Hindlimb muscle (tissue), 1 donor: ENCODE results near the gene OR51B5. TPM values are rescaled to one million over a fixed set of nuclear protein-coding genes. Genes with fewer than 3 reads are reported as not detected.
"Not testable (repeated sequence)": the region's sequence is repeated elsewhere in the genome, so short reads cannot be mapped to it uniquely, and the experiment has no call there.

ENCODE experiments used
- DNase-seq: peaks from one replicate; pipeline ENCODE4 v3.0.0-alpha.2; 2013
- polyA plus RNA-seq: library from polyadenylated mRNA; unstranded; fragments of 120-200 nt; gene quantifications from one replicate; pipeline ENCODE4 v1.2.1, GENCODE V29; 2013; ENCODE audit not compliant: insufficient read length

OR51B5 gene
- polyA plus RNA-seq: not detected

GRCh38 chr11:5343474-5344335 lies at the start of gene OR51B5:
Gene OR51B5 (minus strand): TSS chr11:5343524. CDS start chr11:5343524, 0 bp downstream.
- DNase-seq: no peak

- no peak for DNase-seq
Observed at GRCh38 chr11:5390210-5390609, 46.9 kb upstream of the OR51B5 start.

- DNase-seq: no peak
Observed at GRCh38 chr11:5384335-5384734, 41.0 kb upstream of the OR51B5 start.

DNA sequence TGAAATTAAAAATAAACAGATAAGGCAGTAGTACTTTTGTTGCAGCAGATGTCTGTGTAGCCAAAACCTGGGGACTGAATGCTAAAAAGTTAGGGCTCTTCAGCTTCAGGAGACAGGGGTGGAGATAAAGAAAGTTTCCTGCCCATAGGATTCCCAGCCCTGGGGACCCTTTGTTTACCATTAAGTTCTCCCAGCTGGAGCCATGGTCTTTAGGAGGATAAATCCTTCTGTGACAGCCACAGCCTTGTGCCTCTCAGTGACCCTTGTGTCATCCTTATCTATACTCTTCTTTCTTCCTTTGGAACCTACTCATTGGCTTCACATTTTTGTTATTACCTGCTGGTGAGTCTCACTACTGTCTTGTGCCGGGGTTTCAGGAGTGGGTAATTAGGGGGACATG lies 40.3 kb upstream of the OR51B5 start, which contains the start of gene OR51M1:
TSS of gene OR51M1 (plus strand) at position 237 of the 400 bp plus-strand sequence. CDS start 5,587 bp downstream, outside the sequence.
- DNase-seq: no peak

GRCh38 chr11:5380740-5381342 lies 37.5 kb upstream of the OR51B5 start:
- DNase-seq: no peak

DNA sequence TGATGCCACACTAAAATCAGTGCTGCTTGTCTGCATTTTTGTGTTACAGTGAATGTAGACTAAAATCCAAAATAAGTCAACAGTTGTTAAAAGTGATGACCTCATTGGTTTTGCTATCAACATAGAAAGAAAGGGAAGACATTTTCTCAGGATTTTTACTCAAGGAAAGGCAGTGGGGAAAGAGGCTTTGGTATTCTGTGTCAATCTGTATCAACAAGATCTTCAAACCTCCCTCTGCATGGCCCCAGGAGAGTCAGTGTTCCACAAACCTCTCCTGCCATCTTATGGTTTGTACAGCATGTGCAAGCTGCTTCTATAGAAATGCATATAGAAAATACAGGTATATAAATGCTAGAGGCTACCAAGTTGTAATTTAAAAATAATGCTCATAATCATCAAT lies 26.5 kb upstream of the OR51B5 start:
- no peak for DNase-seq

- no peak for DNase-seq
Observed at GRCh38 chr11:5368502-5369043, 25.2 kb upstream of the OR51B5 start.

GRCh38 chr11:5367448-5368074 lies 24.2 kb upstream of the OR51B5 start:
- no peak for DNase-seq

GRCh38 chr11:5366856-5367255 lies 23.5 kb upstream of the OR51B5 start:
- DNase-seq: no peak

DNA sequence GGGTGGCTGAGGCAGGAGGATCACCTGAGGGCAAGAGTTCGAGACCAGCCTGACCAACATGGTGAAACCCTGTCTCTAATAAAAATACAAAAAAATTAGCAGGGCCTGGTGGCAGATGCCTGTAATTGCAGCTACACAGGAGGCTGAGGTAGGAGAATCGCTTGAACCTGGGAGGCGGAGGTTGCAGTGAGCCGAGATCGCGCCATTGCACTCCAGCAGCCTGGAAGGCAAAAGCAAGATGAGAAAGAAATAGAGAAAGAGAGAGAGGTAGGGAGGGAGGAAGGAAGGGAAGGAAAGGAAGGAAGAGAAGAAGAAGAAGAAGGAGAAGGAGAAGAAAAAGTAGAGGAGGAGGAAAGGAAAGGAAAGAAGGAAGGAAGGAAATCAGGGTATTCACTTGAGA lies 23.0 kb upstream of the OR51B5 start:
- DNase-seq: not testable (repeated sequence)

- no peak for DNase-seq
Observed at GRCh38 chr11:5364214-5364613, 20.9 kb upstream of the OR51B5 start.

DNA sequence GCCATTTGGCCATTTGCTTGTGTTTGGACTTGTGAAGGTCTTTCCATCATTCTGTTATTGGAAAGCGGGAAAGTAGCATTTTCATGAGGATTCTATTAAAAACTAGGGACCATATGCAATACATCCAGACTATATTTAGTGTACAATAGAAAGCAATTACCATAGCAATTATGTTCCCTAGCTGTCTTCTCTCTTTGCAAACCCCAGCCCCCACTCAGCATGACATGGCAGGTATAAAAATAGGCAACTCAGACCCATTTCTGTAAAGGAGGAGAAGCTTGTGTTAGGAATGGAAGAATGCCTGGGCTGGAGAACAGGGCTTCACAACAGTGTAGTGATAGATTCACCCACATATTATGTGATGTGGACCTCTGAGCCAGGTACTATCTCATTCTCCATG lies 20.4 kb upstream of the OR51B5 start:
- DNase-seq: no peak

- DNase-seq: no peak
Observed at GRCh38 chr11:5362017-5362625, 18.8 kb upstream of the OR51B5 start.

DNA sequence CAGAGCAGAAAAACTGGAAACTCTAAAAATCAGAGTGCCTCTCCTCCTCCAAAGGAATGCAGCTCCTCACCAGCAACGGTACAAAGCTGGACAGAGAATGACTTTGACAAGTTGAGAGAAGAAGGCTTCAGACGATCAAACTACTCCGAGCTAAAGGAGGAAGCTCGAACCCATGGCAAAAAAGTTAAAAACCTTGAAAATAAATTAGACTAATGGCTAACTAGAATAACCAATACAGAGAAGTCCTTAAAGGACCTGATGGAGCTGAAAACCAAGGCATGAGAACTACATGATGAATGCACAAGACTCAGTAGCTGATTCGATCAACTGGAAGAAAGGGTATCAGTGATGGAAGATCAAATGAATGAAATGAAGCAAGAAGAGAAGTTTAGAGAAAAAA lies 12.7 kb upstream of the OR51B5 start:
- DNase-seq: not testable (repeated sequence)

DNA sequence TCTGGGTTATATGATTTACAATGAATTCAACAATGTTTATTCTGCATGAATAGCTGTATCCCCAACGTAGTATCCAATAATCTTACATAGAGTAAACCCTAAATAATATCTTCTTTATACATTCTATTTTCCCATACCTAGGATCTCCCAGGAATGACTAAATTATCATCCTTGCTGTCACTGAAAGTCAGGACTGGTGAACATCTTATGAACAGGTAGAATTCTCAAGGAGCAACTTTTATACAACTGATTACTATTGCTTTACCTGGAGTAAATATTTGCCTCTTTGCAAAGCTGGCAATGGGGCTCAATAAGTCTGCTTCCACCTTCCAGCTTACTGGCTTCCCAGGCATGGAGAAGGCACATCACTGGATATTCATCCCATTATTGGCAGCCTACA lies 7.9 kb upstream of the OR51B5 start, which contains the start of gene OR51B6:
TSS of gene OR51B6 (plus strand) at position 301 of the 400 bp plus-strand sequence. CDS start at position 301, 0 bp downstream.
- no peak for DNase-seq

DNA sequence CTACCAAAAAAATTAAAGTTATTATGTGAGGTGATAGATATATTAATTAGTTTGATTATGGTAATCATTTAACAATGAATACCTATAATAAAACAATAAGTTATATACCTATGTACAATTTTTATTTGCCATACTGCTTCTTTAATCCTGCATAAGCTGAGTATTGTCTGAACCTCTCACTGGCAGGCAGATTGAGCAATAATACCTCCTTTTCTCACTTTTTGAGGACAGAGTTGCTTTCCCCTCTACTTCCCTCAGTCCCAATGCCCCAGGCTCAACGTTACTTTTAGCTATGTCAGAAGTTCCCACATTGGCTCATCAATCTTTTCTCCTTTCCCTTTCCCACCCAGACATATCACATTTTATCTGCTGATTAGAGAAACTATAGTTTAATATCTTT lies 6.2 kb upstream of the OR51B5 start:
- no peak for DNase-seq

- no peak for DNase-seq
Observed at GRCh38 chr11:5348551-5349194, 5.3 kb upstream of the OR51B5 start.

GRCh38 chr11:5345831-5346230 lies 2.5 kb upstream of the OR51B5 start:
- DNase-seq: no peak

DNA sequence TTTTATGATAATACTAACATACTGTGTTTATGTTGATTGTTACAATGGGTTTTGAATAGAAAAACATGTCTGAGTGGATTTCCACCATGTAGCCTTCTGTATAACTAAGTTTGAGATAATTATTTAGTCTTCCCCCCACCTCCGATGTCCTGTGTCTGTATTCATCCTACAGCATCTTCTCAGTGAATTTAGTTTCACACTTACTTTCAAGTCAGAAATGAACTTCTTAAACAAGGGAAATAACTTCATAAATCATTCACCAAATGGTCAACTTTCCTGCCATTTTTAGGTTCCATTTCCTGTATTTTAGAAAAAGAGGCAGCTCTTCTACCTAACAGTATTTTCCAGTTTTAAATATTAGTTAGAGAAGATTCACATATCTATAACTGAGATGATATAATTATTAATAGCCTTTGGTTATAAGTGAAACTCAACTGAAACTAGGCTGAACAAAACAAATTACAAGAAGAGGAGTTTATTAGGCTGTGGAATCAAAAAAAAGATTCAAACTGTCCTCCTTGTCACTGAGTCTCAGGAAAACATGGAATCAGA lies 3.5 kb downstream of the OR51B5 start:
- DNase-seq: no peak

DNA sequence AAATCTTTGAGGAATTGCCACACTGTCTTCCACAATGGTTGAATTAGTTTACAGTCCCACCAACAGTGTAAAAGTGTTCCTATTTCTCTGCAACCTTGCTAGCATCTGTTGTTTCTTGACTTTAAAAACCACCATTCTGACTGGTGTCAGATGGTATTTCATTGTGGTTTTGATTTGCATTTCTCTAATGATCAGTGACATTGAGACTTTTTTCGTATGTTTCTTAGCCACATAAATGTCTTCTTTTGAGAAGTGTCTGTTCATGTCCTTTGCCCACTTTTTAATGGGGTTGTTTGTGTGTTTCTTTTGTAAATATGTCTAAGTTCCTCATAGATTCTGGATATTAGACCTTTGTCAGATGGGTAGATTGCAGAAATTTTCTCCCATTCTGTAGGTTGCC lies 6.1 kb downstream of the OR51B5 start:
- not testable (repeated sequence) for DNase-seq

- DNase-seq: no peak
Observed at GRCh38 chr11:5336331-5336730, 7.0 kb downstream of the OR51B5 start.

DNA sequence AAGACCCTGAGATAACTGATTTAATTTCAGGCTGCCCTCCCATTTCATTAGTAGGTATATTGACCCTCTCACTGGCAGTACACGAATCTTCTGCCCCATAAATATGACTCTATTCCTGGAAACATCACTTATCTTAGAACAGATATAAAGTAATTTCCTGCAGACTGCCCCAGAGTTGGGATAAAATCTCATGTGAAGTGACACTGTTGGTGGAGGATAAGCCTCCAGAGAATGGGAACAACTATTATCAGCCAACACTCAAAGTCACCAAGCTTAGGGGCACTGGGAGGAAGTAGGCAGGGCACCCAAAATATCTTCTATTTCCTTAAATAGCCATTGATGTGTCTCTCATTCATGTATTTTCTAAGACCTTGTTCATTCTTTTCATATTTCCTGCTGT lies 8.2 kb downstream of the OR51B5 start:
- no peak for DNase-seq
